Measurements from ENCODE around the gene MED29.
"Not testable (repeated sequence)": the region's sequence is repeated elsewhere in the genome, so short reads cannot be mapped to it uniquely, and the experiment has no call there.

The MED29 gene

DNA sequence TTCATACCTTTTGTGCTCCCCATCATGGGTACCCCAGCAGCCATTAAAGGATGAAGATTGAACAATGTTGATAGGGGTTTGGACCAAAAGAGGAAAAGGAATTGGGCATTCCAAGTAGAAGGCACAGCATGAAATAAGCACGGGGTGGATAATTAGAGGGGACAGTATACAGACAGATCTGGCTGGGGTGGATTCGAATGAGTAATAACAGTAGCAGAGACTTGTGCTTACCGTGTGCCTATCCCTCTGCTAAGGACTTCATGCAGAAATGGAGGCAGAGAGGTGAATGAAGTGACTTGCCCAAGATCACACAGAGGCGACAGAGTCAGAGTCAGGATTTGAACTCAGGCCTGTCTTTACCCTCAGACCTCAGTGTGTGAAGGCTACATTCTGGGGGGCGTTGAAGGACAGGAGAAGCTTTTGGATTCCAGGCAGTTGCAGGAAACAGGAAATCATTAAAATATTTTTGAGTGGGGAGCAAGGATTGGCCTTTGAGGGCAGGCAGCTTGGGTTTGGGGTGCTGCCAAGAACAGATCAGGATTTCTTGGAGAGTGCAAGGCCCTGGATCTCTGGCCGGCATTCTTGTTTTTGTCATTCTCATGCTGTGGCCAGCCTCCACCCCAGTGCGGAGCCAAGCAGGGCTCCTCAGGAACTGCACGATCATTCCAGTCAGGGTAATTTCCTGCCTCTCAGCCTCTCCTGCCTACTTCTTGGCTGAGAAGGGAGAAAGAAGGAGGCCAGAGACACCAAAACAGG is 19.0 kb upstream of the MED29 start:
- no peak for DNase-seq

GRCh38 chr19:39372941-39373340 is 18.2 kb upstream of the MED29 start:
- DNase-seq: no peak

- no peak for DNase-seq
Measured at GRCh38 chr19:39375929-39376328, 15.2 kb upstream of the MED29 start.

- DNase-seq: no peak
Measured at GRCh38 chr19:39377373-39378362, 13.5 kb upstream of the MED29 start.

DNA sequence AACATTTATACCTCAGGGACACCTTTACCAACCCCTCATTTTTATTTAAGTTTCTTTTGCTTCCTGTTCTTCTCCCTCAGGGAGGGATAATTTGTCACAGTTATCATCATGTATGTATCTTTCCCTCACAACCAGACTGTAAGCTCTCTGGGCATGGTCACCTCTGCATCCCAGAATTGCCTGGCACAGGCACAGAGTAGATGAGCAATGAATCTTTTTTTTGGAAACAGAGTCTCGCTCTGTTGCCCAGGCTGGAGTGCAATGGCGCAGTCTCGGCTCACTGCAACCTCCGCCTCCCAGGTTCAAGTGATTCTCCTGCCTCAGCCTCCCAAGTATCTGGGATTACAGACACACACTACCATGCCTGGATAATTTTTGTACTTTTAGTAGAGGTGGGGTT is 11.8 kb upstream of the MED29 start:
- not testable (repeated sequence) for DNase-seq

DNA sequence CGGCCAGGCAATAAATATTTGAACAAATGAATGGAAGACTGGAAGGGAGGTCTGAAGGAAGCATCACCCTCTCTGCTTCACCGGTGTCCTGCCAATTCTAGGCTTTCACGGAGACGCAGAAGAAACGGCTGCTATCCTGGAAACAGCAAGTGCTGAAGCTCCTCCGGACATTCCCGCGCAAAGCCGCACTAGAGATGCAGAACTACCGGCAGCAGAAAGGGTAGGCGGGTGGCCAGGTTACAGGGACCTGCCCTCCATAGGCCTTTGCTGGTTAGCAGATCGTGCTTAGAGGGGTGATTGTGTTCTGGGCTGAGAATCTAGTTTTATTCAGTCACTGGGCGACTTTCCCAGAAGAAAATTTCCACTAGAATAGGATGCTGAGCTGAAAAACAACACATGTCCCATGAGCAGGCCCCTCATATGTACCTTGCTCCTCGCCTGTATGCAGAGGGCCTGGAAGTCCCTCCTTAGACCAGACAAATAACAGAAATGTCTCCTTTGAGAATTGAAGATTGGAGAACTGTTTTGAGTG is 11.2 kb upstream of the MED29 start:
- DNase-seq: no peak

DNA sequence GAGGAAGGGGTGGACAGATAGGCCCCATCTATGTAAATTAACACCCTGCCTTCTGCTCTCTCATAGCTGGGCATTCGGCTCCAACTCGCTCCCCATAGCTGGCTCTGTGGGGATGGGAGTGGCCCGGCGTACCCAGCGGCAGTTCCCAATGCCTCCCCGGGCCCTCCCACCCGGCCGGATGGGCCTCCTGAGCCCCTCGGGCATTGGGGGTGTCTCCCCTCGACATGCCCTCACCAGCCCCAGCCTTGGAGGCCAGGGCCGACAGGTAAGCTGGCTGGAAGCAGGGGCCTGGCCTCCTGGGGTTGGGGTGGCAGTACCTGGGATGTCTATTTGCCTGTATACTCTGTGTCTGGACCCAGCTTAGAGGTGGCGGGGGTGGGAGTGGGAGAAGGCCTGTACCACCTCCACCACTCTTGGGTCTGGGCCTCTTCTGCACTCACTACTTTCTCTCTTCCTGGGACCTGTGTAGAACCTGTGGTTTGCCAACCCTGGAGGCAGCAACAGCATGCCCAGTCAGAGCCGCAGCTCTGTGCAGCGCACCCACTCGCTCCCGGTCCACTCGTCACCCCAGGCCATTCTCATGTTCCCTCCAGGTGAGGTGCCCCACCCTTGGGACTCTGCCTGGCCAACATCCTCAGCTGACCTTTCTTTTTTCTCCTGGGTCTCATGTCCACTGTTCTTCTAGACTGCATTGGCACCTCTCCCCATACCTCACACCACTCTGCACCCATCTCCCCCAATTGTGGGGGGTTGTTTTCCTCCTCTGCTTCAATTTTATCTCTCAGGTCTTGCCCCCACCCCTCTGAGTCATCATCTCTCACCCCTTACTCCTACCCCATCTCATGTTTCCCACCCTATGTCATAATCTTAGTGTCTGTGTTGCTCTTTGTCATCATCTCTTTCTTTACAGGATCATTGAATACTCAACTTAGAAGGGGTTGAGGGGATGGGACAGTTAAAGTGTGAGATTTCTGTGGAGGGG is 10.4 kb upstream of the MED29 start:
- DNase-seq: no peak

- no peak for DNase-seq
Measured at GRCh38 chr19:39381910-39382611, 9.1 kb upstream of the MED29 start.

GRCh38 chr19:39382991-39383828 is 8.0 kb upstream of the MED29 start:
- DNase-seq: no peak

DNA sequence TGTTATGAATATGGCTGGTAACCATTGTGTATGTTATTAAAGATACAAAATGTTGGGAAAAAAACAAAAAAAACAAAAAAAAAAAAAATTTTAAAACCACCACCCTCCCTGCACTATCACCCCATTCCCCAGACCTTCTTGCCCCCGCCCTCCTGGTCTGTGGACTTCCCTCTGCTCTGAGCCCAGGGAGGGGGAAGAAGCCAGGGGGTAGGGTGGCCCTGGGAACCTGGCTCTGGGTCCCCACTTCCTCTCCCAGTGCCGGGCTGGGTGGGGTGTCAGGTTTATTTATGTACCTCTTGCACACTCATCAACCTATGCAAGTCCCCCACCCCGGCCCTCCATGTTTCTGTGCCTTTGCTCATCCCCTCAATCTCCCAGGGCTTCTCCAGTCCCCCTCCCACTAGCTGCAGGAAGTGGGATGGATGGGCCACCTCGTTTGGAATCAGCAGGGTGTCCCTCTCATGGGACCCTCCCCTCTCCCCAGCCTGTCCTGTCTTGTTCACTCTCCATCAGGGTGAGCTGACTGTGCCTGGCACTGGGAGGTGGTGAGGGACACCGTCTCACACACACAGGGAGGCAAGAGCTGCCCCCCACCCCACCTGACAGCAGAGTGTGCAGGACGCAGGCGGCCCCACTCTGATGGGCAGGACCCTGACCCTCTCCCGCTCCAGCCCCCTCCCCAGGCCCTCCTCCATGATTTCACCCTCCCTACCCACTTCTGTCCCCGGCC is 6.2 kb upstream of the MED29 start:
- DNase-seq: no peak

- DNase-seq: no peak
Measured at GRCh38 chr19:39385629-39386411, 5.4 kb upstream of the MED29 start.

DNA sequence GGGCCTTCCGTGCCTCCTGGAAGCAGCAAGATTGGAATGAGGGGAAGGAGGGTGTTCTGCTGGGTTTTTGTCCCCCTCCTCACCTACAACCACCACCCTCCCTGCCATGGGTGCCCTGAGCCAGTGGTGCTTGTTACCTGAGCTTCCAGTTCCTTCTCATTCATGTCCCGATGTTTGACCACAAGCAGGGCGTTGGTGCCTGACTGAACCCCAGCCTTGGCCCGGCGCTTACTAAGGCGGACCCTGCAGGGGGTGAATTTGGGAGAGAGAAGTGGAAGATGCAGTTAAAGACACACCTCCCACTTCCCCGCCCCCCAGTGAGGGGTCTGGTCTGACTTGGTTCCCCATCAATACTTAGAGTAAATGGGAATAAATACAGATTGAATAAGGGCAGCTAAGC is 4.6 kb upstream of the MED29 start:
- DNase-seq: no peak

DNA sequence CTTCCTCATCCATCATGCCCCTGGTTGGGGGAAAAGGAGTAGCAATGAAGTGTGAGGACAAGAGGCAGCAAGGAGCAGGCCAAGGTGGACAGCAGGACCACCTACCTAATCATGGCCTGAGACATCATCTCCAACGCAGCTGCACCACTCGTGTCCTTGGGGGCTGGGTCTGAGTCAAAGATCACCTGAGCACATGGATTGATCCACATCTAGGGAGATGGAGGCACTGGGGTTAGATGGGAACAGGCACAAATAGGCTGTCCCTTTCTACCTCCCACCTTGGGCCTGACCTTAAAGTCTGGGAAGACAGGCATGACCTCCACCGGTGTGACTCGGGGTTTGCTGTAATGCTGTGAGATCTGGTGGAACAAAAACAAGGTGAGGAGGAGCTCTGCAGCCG is 2.5 kb upstream of the MED29 start:
- no peak for DNase-seq

DNA sequence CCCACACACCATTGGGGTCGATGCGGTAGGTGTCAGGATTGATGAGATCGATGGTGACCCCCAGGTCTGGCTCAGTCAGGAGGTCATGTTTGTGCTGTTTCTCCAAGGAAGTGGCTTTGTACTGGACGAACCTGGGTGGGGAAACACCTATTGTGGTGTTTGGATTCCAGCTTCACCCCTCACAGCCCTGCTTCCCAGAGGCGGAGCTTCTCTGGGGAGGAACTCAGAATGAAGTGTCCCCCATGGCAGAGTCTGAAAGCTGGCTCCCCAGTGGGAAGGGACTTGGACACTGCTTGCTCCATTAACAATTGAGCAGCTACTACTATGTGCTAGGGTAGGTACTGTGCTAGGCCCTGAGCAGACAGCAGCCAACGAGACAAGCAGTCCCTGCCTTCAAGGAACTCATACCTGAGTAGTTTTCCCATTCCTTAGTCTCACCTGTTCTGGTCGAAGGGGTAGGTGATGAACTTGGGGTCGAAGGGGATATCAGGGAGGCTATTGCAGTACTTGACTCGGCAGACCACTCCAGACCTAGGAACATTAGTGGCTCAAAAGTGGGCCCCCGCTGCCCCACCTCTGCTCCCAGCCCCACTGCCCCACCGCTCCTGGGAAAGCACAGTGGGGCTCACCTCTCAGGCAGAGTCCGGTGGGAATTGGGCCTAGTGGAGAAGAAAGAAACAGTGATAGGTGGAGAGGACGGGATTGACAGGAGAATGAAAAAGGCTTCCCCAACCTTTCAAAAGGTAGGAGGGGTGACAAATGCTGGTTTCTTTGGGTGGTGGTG is 1.4 kb upstream of the MED29 start:
- DNase-seq: no peak

DNA sequence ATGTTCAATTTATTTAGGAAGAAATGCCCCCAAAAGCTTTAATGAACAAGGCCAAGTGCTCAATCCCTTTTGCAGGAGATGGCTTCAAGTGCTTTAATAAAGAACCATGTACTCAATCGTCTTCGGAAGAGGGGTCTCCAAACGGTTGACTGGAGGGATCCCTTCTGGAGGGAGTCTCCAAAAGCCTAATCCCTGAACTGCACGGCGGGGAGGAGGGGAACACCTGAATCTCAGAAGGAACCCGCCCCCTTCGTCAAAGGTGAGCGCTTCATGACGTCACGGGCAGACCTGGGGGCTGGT is 777 bp upstream of the MED29 start:
- peak; percentile 86 for DNase-seq

DNA sequence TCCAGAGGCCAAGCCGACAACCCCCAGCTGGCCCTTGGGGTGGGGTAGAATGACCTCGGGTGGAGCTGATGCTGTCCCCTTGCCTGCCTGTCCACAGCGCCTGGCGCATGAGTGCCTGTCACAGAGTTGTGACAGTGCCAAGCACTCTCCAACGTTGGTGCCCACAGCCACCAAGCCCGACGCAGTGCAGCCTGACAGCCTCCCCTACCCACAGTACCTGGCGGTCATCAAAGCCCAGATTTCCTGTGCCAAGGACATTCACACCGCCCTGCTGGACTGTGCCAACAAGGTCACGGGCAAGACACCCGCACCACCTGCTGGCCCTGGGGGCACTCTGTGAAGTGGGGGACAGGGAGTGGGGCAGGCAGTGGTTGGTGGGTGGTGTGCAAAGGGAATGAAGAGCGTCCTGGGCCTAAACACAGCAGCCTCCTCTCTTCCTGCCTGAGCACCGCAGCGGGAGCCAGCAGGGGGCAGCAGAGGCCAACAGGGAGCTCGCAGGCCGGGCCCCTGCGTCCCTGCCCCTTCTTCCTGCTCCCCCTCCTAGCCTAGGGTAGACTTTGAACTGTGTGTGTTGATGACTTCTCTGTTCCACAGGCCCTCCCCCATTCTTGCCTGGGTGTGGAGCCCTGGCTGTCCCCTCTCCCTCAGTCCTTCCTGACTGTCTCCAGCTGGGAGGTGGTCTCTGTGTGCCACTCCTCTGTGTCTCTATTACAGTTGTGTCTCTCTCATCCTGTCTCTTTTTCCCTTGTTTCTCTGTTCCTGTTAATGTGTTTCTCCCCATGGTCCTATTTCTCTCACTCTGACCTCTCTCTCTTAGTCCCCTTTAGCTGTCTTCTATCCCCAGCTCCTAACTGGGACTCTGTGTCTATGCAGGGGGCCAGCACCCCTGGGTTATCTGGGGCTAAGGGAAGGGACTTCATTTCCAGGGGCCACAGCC is 6.5 kb downstream of the MED29 start:
- peak; percentile 96 for DNase-seq

GRCh38 chr19:39398297-39398864 is 7.2 kb downstream of the MED29 start:
- DNase-seq: peak; percentile 77
